Activated CD4-positive, alpha-beta T cell treated with anti-CD3 and anti-CD28 coated beads for 1 hour (primary cell): ENCODE data around the gene STAP1.

ENCODE experiments used
- DNase-seq: peaks from one replicate; pipeline ENCODE4 v3.0.0-alpha.2; 2020

The STAP1 gene

GRCh38 chr4:67565284-67565683, 6.8 kb downstream of the STAP1 start:
- DNase-seq = no peak

GRCh38 chr4:67566335-67566734, 7.8 kb downstream of the STAP1 start:
- DNase-seq = no peak

GRCh38 chr4:67568820-67569219, 10.3 kb downstream of the STAP1 start:
- no peak for DNase-seq

GRCh38 chr4:67570537-67570936, 12.0 kb downstream of the STAP1 start:
- no peak for DNase-seq

- no peak for DNase-seq
Observed at GRCh38 chr4:67571975-67572374, 13.4 kb downstream of the STAP1 start.

GRCh38 chr4:67573193-67573592, 14.7 kb downstream of the STAP1 start:
- no peak for DNase-seq

- no peak for DNase-seq
Observed at GRCh38 chr4:67575232-67576058, 16.9 kb downstream of the STAP1 start.

- DNase-seq = no peak
Observed at GRCh38 chr4:67576059-67576466, 17.5 kb downstream of the STAP1 start.

- no peak for DNase-seq
Observed at GRCh38 chr4:67576538-67576937, 18.0 kb downstream of the STAP1 start.

GRCh38 chr4:67580577-67580976, 22.1 kb downstream of the STAP1 start:
- no peak for DNase-seq

GRCh38 chr4:67581208-67581857, 22.8 kb downstream of the STAP1 start:
- no peak for DNase-seq

GRCh38 chr4:67581913-67582312, 23.4 kb downstream of the STAP1 start:
- DNase-seq = no peak

GRCh38 chr4:67584496-67584895, 26.0 kb downstream of the STAP1 start:
- DNase-seq = no peak

GRCh38 chr4:67587156-67587555, 28.6 kb downstream of the STAP1 start:
- no peak for DNase-seq

GRCh38 chr4:67593741-67594175, 35.2 kb downstream of the STAP1 start:
- DNase-seq = no peak

- no peak for DNase-seq
Observed at GRCh38 chr4:67603310-67604028, 44.9 kb downstream of the STAP1 start.

GRCh38 chr4:67604029-67604381, 45.5 kb downstream of the STAP1 start:
- no peak for DNase-seq

- no peak for DNase-seq
Observed at GRCh38 chr4:67604749-67605148, 46.2 kb downstream of the STAP1 start.

- no peak for DNase-seq
Observed at GRCh38 chr4:67608027-67608426, 49.5 kb downstream of the STAP1 start.

GRCh38 chr4:67614186-67614585, 55.7 kb downstream of the STAP1 start:
- no peak for DNase-seq

- no peak for DNase-seq
Observed at GRCh38 chr4:67615119-67615518, 56.6 kb downstream of the STAP1 start.

GRCh38 chr4:67616478-67616877, 58.0 kb downstream of the STAP1 start:
- DNase-seq = no peak

GRCh38 chr4:67624939-67625338, 66.4 kb downstream of the STAP1 start:
- no peak for DNase-seq

GRCh38 chr4:67632492-67632891, 74.0 kb downstream of the STAP1 start:
- DNase-seq = no peak
